A549 (cell line): Measurements from ENCODE around the gene LMX1B. TPM values are rescaled to one million over a fixed set of nuclear protein-coding genes. Genes with fewer than 3 reads are reported as not detected.
A peak's percentile ranks its signal among the peaks of the same experiment; 100 is the strongest.

Experiments
- ATAC-seq, 2 experiments: fragments of 200-7000 bp in 1 of 2; fragments of >200 bp in 1 of 2; cut with Nextera tagmentation in 1 of 2; cut with Tn5 transposase in 1 of 2; 3 replicates each; pipeline versions ENCODE4 v1.8.0 to v1.9.1; 2018 to 2020; ENCODE audit warnings: mild to moderate bottlenecking in 1 of 2, moderate library complexity in 1 of 2
- CTCF ChIA-PET: fragments of 300-600 bp; sonication (Branson Sonifier 250); formaldehyde crosslinking; extraction: SDS; loops from one replicate; lab custom pipeline; 2021; ENCODE audit warnings: antibody characterized with exemption, inconsistent platforms; lab: Yijun Ruan, JAX
- POLR2A ChIA-PET: fragments of 350-600 bp; formaldehyde crosslinking; extraction: SDS; loops from one replicate; lab custom pipeline; 2021; ENCODE audit warnings: antibody characterized with exemption, inconsistent platforms; lab: Yijun Ruan, JAX
- DNase-seq, 2 experiments: peaks; one replicate each; pipeline versions ENCODE4 v3.0.0 to v3.0.0-alpha.2; 2011 to 2016; ENCODE audit warnings: low read depth in 1 of 2, low spot score in 1 of 2
- FAIRE-seq: peaks from 2 replicates; lab custom pipeline; 2011; peaks lifted over from hg19 to GRCh38; lab: Jason Lieb, UNC
- H3K27ac ChIP-seq, 2 experiments: fragments of >200 bp; sonication (Bioruptor Twin); formaldehyde crosslinking; 3 replicates each; pipeline ENCODE4 v1.5.1; 2016 to 2017
- H3K4me1 ChIP-seq: fragments of >200 bp; sonication (Bioruptor Twin); formaldehyde crosslinking; 3 replicates; pipeline ENCODE4 v1.6.1; 2016
- H3K4me2 ChIP-seq: fragments of >200 bp; sonication (Bioruptor Twin); formaldehyde crosslinking; 3 replicates; pipeline ENCODE4 v1.6.1; 2016
- H3K4me3 ChIP-seq: fragments of >200 bp; sonication (Bioruptor Twin); formaldehyde crosslinking; 3 replicates; pipeline ENCODE4 v1.5.1; 2016
- H3K9me3 ChIP-seq: fragments of >200 bp; sonication (Bioruptor Twin); formaldehyde crosslinking; 3 replicates; pipeline ENCODE4 v1.6.1; 2016
- BCL3 ChIP-seq: fragments of >200 bp; sonication (Bioruptor Twin); formaldehyde crosslinking; IDR thresholded peaks from 3 replicates; pipeline ENCODE4 v1.6.1; 2016
- BHLHE40 ChIP-seq: IDR thresholded peaks from 2 replicates; pipeline ENCODE4 v1.6.1; 2012; ENCODE audit warnings: low read depth, low read length, inconsistent platforms
- CBX2 ChIP-seq: fragments of 200-600 bp; sonication (generic); IDR thresholded peaks from 2 replicates; pipeline ENCODE4 v1.6.1; 2016; ENCODE audit warnings: low read depth, mild to moderate bottlenecking, borderline replicate concordance
- CBX8 ChIP-seq: fragments of 200-600 bp; sonication (generic); IDR thresholded peaks from 2 replicates; pipeline ENCODE4 v1.6.1; 2016
- CHD4 ChIP-seq: fragments of 200-600 bp; sonication (generic); IDR thresholded peaks from 2 replicates; pipeline ENCODE4 v1.6.1; 2016; ENCODE audit warnings: antibody characterized with exemption, mild to moderate bottlenecking, borderline replicate concordance
- E2F6 ChIP-seq: IDR thresholded peaks from 2 replicates; pipeline ENCODE4 v1.6.1; 2012; ENCODE audit warnings: low read depth, borderline replicate concordance
- EHF ChIP-seq: fragments of 250-450 bp; sonication (Bioruptor Pico); IDR thresholded peaks from 2 replicates; pipeline ENCODE4 v1.5.0; 2020; ENCODE audit warnings: mild to moderate bottlenecking
- EHMT2 ChIP-seq: fragments of 200-600 bp; sonication (generic); IDR thresholded peaks from 2 replicates; pipeline ENCODE4 v1.6.1; 2016; ENCODE audit warnings: antibody characterized with exemption, low read depth, mild to moderate bottlenecking, moderate library complexity
- GATA3 ChIP-seq: IDR thresholded peaks from 2 replicates; pipeline ENCODE4 v1.6.1; 2012; ENCODE audit warnings: borderline replicate concordance
- HDAC2 ChIP-seq: fragments of 200-600 bp; sonication (generic); IDR thresholded peaks from 2 replicates; pipeline ENCODE4 v1.6.1; 2016
- HES2 ChIP-seq: fragments of >200 bp; sonication (Bioruptor Twin); formaldehyde crosslinking; IDR thresholded peaks from 2 replicates; pipeline ENCODE4 v1.6.1; 2016
- HOXA7 ChIP-seq: fragments of 250-450 bp; sonication (Bioruptor Pico); IDR thresholded peaks from 2 replicates; pipeline ENCODE4 v1.5.0; 2020; ENCODE audit warnings: mild to moderate bottlenecking, moderate library complexity
- JUN ChIP-seq, 2 experiments: fragments of >200 bp; sonication (Bioruptor Twin); formaldehyde crosslinking; IDR thresholded peaks; 2 replicates in 1 of 2; 3 replicates in 1 of 2; pipeline ENCODE4 v1.6.1; 2016 to 2017
- JUNB ChIP-seq: fragments of >200 bp; sonication (Bioruptor Twin); formaldehyde crosslinking; IDR thresholded peaks from 2 replicates; pipeline ENCODE4 v1.6.1; 2016
- MAX ChIP-seq: IDR thresholded peaks from 2 replicates; pipeline ENCODE4 v1.6.1; 2012
- MAZ ChIP-seq: fragments of 150-350 bp; IDR thresholded peaks from 2 replicates; pipeline ENCODE4 v1.6.1; 2014; ENCODE audit warnings: antibody characterized with exemption, low read depth, low read length, borderline replicate concordance
- MYC ChIP-seq: IDR thresholded peaks from 2 replicates; pipeline ENCODE4 v1.6.1; 2012; ENCODE audit warnings: mild to moderate bottlenecking, inconsistent platforms, low read length, improper control_type of control experiment, borderline replicate concordance
- NFE2L2 ChIP-seq: fragments of 150-350 bp; conservative IDR thresholded peaks from 2 replicates; pipeline ENCODE4 v1.6.1; 2014; ENCODE audit warnings: low read length
- NPAS2 ChIP-seq: fragments of 250-450 bp; sonication (Bioruptor Pico); IDR thresholded peaks from 2 replicates; pipeline ENCODE4 v1.8.0; 2022; ENCODE audit warnings: mild to moderate bottlenecking, moderate library complexity, borderline replicate concordance
- POLR2A ChIP-seq: IDR thresholded peaks from 2 replicates; pipeline ENCODE4 v1.6.1; 2012; ENCODE audit warnings: mild to moderate bottlenecking, low read length
- POLR2AphosphoS2 ChIP-seq: conservative IDR thresholded peaks from 2 replicates; pipeline ENCODE4 v1.6.1; 2012; ENCODE audit warnings: low read length, improper control_type of control experiment, inconsistent platforms
- RAD21 ChIP-seq, 2 experiments: fragments of >200 bp in 1 of 2; sonication (Bioruptor Twin) in 1 of 2; formaldehyde crosslinking in 1 of 2; IDR thresholded peaks in 1 of 2; conservative IDR thresholded peaks in 1 of 2; 2 replicates in 1 of 2; 3 replicates in 1 of 2; pipeline ENCODE4 v1.6.1; 2012 to 2018; ENCODE audit warnings: inconsistent platforms in 1 of 2
- ZC3H11A ChIP-seq: fragments of 450-650 bp; IDR thresholded peaks from 2 replicates; pipeline ENCODE4 v1.6.1; 2014; ENCODE audit warnings: antibody characterized with exemption, mild to moderate bottlenecking
- ZSCAN20 ChIP-seq: fragments of 250-450 bp; sonication (Bioruptor Pico); IDR thresholded peaks from 2 replicates; pipeline ENCODE4 v1.8.0; 2022; ENCODE audit warnings: mild to moderate bottlenecking, moderate library complexity
- WGBS: methylation state at CpG from one replicate; pipeline ENCODE4 v1.1.6; 2017; ENCODE audit errors: missing lambda C conversion rate; 5-methylcytosine and 5-hydroxymethylcytosine counted together
- polyA plus RNA-seq, 4 experiments: library from polyadenylated mRNA; depleted of rRNA in 3 of 4; stranded (reverse); fragments of >200 nt; fragmentation: RNase III in 1 of 4; extraction: RNeasy Plus Mini Kit Qiagen cat#74134 plus additional on column Dnase treatment in 1 of 4; gene quantifications; 2 replicates in 3 of 4; 3 replicates in 1 of 4; pipeline ENCODE4 v1.2.3, GENCODE V29; 2011 to 2017
- TF ChIP-seq, protein P1 (sequence below): IDR thresholded peaks from 2 replicates; pipeline ENCODE4 v1.6.1; 2012

LMX1B gene
- polyA plus RNA-seq, 2 of the 4 experiments (the other 2 are of a cell fraction) = 0.41 to 0.56 TPM

DNA sequence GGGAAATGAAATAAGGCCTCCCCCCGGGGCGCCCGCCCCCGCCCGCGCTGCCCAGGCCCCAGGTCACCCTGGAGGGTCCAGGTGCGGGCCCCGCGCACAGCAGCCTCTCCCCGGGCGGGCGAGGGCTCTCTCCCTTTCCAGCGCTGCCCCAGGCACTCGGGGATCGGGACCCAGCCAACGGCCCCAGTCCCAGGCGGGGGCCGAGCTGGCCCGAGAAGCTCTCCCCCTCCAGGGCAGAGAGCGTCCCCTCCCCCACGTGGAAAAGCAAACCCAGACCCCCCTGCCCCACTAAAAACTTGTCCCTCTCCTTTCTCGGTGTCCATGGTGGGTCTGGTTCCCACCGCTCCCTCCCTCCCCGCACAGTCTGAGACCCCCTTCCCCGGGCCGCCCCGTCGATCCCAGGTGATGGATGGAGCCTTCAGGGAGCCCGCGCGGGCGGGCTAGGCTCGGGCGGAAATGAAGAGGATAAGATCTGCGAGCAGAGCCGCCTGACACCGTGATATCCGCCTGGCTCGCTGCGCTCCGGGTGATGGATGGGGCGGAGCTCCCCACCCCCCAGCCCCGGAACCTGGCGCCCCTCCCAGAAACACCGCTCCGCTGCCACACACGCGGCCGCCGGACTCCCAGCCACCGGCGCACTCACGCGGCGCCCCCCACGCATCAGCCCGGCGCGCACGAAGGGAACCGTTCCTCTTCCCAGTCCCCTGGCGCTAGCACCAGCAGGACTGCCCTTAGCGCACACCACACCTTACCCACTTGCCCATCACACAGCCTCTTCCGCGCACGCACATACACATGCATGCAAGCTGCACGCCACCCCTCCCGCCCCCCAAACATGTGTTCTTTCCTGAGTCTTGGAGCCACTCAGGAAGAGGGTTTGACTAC is 109.4 kb downstream of the LMX1B start:
- peak; percentile 52 to 75 for ATAC-seq
- Histone ChIP-seq H3K9me3 (no peaks in the 10 kb centered on the region), H3K4me3 (peak overlapping the region; percentile 86), H3K4me2 (peak overlapping the region; percentile 70)
- TF ChIP-seq POLR2A (no peak), HOXA7 (CRISPR knock-in tag) (no peak), CBX2 (no peak), JUN (IDR thresholded peaks at IDR 0.05) (0 out of 5 replicates have a peak, but pooled peaks of 1 of the 2 experiments have one; percentile 16), POLR2AphosphoS2 (no peak), GATA3 (no peak), BHLHE40 (no peak)
- TF ChIP-seq, all 56 proteins: peak for 1
- peak overlapping the region; percentile 90 to 93 for H3K27ac ChIP-seq
- FAIRE-seq (no peak), DNase-seq (no peak)
- ChIA-PET POLR2A (interaction anchor here (0.6 kb wide), 1 partner anchor 10 kb away, joined by 3 read pairs; no protein-coding TSS in a partner anchor), CTCF (interaction anchor here (1.0 to 3.7 kb wide), 4 partner anchors 17 to 59 kb away, joined by 3 to 24 read pairs (median 4); no protein-coding TSS in a partner anchor)
- WGBS = 81% methylated on average over 32 of the region's 68 CpGs
- 0 out of 3 replicates have a peak, but pooled peaks cover 5% of the 10 kb centered on the region for H3K4me1 ChIP-seq

DNA sequence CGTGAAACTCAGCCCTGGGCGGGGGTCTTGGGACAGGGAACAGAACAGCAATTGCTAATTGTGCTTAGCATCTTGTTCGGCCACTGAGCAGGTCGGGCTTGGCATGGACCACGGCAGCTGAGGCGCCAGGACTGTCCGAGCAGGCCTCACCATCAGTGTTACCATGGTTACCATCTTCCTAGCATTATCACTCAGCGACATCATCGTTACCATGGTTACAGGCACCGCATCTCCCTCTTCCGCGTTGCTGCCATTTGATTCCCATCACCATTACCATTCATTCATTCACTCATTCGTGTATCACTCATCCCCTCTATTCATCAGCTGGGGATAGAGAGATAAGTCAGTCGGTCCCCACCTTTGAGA is 110.1 kb downstream of the LMX1B start:
- WGBS = 78% methylated on average over 14 of the region's 14 CpGs

More for the DNA sequence above, 110.1 kb downstream of the LMX1B start:
- no peaks in the 10 kb centered on the region for H3K9me3 ChIP-seq
- H3K4me1 ChIP-seq = 0 out of 3 replicates have a peak, but pooled peaks cover 5% of the 10 kb centered on the region
- TF ChIP-seq ZC3H11A = no peak
- no peak for TF ChIP-seq E2F6
- no peak for TF ChIP-seq CHD4
- no peak for TF ChIP-seq NPAS2 (CRISPR knock-in tag)
- TF ChIP-seq MAX = no peak
- TF ChIP-seq CBX8 = no peak
- TF ChIP-seq HDAC2 = no peak
- no peak for TF ChIP-seq JUNB
- no peak for TF ChIP-seq BCL3
- TF ChIP-seq NFE2L2 = no peak
- TF ChIP-seq RAD21 (conservative IDR thresholded peaks at IDR 0.05 in 1 of 2, IDR thresholded peaks at IDR 0.05 in 1 of 2) = no peak
- no peak for TF ChIP-seq MAZ
- no peak for TF ChIP-seq ZSCAN20 (CRISPR knock-in tag)
- TF ChIP-seq EHF (CRISPR knock-in tag) = no peak
- TF ChIP-seq MYC = no peak
- TF ChIP-seq, protein P1, sequence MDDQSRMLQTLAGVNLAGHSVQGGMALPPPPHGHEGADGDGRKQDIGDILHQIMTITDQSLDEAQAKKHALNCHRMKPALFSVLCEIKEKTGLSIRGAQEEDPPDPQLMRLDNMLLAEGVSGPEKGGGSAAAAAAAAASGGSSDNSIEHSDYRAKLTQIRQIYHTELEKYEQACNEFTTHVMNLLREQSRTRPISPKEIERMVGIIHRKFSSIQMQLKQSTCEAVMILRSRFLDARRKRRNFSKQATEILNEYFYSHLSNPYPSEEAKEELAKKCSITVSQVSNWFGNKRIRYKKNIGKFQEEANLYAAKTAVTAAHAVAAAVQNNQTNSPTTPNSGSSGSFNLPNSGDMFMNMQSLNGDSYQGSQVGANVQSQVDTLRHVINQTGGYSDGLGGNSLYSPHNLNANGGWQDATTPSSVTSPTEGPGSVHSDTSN = no peak
- no peak for TF ChIP-seq EHMT2
- no peak for TF ChIP-seq HES2
- no peak overlapping the region for H3K4me3 ChIP-seq
- DNase-seq (no peak), FAIRE-seq (no peak), ATAC-seq (no peak)
- no peak overlapping the region for H3K4me2 ChIP-seq
- no peak overlapping the region for H3K27ac ChIP-seq
- ChIA-PET POLR2A (no interaction called here), CTCF (interaction anchor here (1.0 to 3.7 kb wide), 4 partner anchors 18 to 58 kb away, joined by 3 to 24 read pairs (median 4); no protein-coding TSS in a partner anchor)
